Hematopoietic multipotent progenitor cell treated with erythropoietin and hydrocortisone succinate and interleukin-3 and kit ligand, for 8 days (in vitro differentiated cells): ENCODE measurements around the gene COX11.

Experiments
- DNase-seq: peaks from one replicate; pipeline ENCODE4 v3.0.0-alpha.2; 2015

Gene COX11, protein sequence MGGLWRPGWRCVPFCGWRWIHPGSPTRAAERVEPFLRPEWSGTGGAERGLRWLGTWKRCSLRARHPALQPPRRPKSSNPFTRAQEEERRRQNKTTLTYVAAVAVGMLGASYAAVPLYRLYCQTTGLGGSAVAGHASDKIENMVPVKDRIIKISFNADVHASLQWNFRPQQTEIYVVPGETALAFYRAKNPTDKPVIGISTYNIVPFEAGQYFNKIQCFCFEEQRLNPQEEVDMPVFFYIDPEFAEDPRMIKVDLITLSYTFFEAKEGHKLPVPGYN

DNA sequence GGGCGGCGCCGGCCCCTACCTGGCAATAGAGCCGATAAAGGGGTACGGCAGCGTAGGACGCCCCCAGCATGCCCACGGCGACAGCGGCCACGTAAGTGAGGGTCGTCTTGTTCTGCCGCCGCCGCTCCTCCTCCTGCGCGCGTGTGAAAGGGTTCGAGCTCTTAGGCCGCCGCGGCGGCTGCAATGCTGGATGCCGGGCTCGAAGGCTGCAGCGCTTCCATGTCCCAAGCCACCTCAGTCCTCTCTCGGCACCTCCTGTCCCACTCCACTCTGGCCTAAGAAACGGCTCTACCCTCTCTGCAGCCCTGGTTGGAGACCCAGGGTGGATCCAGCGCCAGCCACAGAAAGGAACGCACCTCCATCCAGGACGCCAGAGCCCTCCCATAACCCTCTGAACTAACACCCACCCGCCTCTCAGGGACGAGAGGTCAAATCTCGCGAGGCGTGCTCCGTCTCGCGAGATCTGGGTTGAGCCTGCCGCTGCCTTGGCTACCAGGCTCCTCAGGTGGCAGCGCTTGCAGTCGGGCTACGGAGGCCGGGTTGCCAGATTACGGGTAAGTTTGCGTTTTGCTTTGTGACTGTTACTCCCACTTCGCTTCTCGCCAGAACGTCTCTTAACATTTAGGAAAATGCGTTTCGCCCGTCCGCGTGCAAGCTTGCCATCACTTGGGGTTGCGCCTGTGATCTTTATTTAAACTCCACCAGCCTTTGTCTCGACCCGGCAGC is at the start of gene COX11, which contains the start of gene STXBP4:
TSS of gene COX11 (minus strand) at position 393 of the 726 bp plus-strand sequence. CDS start at position 385, 8 bp downstream.
TSS of gene STXBP4 (plus strand) at position 504 of the 726 bp plus-strand sequence. CDS start 17,455 bp downstream, outside the sequence.
- peak; percentile 97 for DNase-seq

DNA sequence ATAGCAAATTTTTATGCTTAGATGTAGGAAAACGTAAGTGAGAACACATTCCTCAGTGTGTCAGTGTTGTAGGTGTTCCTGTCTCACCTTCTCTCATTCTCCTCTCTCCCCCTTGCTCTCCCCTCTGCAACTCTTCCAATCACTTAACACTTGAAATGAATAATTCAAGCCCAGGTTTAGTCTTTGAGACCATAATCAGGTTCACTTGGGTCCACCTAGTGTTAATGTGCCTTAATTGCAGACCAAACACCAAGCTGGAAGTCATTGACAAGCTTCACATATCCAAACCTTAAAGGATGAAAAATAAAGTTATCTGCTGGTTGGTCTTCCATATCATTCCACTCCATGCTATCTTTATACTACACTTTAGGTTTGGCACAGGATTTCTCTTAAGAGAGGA is 37.1 kb upstream of the COX11 start:
- peak; percentile 57 for DNase-seq

DNA sequence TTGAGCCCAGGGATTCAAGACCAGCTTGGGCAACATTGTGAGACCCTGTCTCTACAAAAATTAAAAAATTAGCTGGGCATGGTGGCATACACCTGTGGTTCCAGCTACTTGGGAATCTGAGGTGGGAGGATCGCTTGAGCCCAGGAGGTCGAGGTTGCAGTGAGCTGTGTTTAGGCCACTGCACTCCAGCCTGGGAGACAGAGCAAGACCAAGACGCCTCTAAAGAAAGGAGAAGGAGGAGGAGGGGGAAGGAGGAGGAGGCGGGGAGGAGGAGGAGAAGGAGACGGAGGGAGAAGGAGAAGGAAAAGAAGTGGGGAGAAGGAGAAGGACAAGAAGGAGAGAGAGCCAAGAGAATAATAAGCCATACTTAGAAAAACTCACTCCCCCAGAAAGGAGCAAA is 36.0 kb upstream of the COX11 start:
- no peak for DNase-seq

DNA sequence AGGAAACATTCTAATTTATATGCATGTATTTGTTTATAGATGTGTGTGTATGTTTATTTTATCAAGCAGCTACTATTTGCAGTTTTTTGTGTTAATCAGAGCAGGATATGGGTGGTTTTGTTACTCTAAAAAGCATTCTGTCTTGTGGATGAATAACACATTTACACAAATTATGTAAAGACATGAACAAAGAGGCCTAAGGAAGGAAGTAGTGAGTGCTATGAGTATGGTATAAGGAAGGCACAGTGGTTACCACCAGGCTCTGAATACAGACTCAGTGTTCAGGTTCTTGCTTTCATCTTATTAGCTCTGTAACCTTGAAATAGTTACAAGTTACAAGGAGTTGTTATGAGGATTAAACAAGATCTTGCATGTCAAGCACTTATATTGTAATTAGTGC is 34.0 kb upstream of the COX11 start:
- DNase-seq: no peak

DNA sequence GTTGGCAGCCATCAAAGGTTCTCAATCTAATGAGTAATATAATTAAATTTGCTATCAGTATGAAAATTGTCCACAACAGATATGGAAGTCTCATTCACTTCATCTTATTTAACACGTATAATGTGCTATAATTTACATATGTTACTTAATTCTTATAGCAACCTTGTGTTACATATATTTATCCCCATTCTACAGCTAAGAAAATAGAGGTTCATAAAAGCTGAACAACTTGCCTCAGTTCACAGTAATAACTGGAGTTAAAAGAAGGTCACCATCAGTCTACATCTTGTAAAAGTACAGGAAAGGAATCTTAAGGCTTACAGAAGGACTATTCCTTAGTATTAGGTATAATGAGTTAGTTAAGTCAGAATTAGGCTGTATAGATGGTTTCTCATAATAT is 28.0 kb upstream of the COX11 start:
- DNase-seq: no peak

DNA sequence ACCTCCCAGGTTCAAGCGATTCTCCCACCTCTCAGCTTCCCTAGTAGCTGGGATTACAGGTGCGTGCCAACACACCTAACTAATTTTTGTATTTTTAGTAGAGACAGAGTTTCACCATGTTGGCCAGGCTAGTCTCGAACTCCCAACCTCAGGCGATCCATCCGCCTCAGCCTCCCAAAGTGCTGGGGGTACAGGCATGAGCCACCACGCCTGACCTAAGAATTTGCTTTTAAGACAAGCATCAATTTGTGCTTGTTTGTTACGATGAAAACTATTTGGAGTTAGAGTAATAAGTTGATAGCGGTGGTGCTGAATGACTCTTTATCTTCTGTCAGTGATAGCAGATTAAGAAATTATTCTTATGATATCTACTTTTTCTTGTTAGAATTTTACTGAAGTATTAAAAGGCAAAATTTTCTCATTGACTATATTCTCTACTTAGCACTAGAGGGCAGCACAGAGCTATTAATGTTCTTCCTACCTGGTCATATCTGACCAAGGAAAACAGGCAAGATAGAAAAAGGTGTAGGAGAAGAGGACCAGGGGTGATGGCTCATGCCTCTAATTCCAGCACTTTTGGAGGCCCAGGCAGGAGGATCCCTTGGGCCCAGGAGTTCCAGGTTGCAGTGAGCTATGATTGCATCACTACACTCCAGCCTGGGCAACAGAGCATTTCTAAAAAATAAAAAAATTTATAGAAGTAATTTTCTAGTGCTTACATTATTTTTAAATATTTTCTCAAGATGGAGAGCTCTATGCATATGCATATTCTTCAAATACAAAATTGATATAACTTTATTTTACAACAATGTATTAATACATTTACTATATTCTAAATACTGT is 24.6 kb upstream of the COX11 start:
- DNase-seq: peak; percentile 58

DNA sequence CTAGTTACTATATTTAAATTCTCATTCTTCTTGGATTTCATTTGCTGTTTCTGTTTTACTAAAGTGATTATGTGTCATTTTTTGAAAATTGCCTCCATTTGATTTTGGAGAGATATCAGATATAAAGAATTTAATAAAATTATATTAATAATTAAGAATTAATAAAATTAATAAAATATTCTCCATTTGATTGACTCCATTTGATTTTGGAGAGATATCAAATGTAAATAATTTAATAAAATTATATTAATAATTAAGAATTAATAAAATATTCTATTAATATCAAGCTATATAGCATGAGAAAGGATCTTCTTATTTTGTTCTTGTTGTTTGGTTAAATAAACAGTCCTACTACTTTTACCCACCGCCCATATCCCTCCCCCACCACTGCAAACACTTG is 23.1 kb upstream of the COX11 start:
- no peak for DNase-seq

DNA sequence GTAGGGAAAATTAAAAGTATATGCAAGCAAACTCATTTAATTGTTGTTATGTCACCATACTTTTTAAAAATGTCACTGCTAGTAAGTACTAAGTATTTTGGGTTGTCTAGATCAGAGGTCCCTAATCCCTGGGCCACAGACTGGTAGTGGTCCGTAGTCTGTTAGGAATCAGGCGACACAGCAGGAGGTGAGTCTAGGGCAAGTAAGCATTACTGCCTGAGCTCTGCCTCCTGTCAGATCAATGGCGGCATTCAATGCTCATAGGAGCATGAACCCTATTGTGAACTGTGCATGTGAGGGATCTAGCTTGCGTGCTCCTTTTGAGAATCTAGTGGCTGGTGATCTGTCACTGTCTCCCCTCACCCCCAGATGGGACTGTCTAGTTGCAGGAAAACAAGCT is 21.7 kb upstream of the COX11 start:
- DNase-seq: no peak

DNA sequence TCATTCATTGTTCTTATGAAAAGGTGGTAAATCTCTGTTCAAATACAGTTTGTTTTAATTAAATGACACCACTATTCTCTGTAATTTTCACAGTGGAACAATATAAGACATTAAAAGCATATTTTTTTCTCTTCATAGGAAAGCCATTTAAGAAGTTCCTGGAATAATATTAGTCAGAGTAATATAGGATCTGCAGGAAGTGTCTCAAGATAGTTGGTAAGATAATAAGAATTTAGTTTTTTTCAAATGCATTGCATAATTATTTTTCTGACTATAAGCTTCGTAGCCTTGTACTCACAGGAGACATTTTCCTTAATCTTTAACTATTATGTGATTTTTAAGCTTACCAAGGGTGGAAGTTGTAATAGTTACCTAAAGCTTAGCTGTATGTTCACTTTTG is 17.0 kb upstream of the COX11 start:
- no peak for DNase-seq

DNA sequence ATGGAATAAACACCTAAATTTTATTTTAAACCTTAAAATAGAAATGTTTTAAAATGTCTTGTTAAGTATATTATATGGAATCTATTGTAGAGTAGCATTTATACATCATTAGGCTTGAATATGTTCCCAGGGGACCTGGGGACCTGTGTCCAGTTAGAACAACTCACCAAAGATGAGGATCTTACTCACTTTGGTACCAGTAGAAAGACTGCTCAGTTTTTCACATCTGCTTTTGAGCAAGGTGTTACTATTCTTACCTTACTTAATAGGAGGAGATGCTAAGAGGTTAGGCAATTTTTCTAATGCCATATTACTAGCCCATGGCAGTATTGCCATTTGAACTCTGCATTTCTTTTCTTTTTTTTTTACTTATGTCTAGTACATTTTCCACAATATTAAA is 14.8 kb upstream of the COX11 start:
- DNase-seq: no peak

DNA sequence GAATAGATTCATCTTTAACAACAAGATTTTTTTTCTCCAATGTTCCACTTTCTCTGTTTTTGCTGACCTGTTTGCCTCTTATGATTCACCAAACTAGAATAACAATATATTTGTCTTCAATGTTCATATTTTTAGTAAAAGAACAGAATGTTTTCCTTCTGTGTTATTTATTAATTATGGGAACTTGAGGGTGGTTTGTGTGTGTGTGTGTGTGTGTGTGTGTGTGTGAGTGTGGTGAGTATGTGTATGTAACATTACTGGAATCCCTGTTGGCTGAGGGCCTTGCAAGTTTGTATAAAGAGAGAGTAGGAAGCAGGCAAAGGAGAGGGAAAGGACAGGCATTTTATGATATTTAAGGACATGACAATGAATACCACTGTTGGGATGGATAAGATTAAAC is 13.9 kb upstream of the COX11 start:
- DNase-seq: no peak

DNA sequence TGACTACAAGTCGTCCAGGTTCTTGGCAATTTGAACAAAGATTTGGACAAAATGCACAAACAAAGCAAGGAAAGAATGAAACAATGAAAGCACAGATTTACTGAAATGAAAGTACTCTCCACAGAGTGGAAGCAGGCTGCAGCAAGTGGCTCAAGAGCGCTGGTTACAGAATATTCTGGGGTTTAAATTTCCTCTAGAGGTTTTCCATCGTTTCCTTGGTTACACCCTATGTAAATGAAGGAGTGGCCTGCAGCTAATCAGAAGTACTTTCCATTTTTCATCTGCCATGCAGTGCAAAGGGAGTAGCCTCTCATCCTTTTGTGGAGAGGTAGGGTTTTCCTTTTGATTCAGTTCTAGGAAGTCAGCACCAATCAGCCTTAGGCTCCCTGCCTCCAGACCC is 11.9 kb upstream of the COX11 start:
- DNase-seq: peak; percentile 19

DNA sequence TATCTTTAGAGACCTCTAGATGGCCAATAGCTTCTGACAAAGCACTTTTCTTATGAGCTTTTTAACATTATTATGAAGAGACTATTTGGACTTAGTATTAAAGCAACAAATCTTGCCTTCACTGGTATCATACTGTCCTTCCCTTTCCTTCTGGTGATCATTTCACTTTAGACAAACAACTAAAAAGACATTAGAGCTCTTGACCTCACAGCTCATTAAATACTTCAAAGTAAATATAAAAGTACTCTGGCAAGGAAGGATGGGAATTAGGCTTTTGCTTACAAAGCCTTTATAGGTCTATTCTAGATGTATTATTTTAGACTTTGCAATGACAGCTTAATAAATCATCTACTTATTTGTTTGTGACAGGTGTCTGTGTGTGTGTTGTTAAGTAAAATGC is 11.2 kb upstream of the COX11 start:
- no peak for DNase-seq

DNA sequence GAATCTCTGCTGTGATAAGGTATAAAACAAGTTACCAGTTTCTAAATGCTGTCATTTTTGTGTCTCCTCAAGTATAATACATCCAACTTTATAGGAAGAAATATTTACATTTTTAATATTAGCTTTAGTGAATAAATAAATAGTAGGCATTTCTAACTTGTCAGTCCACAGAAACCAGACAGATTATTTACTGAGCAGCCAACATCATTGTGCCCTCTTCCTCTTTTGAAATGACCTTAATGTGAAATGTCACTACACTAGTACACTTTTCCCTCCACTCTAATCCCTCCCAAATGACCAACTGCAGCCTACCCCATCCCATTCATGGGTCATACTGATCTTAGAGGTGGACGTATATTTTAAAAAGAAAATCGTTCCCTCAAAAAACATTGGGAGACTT is 9.3 kb upstream of the COX11 start:
- DNase-seq: no peak

DNA sequence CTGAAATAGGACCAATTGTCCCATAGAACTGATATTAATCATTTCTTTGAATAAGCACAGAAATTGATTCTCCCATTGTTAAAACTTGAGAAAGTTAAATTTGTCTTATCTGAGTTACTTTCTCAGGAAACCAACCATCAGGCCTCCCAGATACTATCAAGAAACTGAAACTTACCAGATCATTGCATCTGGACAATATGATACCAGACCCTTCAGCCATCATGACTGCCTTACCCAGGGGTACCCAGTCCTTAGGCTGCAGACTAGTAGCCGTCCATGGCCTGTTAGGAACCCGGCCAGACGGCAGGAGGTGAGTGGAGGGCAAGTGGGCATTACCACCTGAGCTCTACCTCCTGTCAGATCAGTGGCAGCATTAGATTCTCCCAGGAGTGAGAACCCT is 7.9 kb upstream of the COX11 start:
- DNase-seq: no peak

DNA sequence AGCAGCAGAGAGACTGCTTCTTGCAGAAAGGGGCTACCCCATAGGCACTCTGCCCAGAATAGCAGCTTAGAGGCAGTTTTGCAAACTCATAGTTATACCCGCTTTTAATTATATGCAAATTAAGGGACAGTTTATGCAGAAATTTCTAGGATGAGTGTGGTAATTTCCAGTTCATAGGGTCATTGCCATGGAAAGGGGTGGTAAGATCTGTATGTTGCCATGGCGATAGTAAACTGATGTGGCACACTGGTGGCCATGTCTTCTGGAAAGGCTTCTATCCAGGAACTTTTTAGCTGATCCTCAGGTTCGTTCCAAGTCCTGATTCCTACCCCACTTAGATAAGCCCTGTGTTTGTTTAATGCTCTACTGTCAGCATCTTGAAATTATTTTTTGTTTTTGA is 6.3 kb upstream of the COX11 start:
- peak; percentile 19 for DNase-seq

DNA sequence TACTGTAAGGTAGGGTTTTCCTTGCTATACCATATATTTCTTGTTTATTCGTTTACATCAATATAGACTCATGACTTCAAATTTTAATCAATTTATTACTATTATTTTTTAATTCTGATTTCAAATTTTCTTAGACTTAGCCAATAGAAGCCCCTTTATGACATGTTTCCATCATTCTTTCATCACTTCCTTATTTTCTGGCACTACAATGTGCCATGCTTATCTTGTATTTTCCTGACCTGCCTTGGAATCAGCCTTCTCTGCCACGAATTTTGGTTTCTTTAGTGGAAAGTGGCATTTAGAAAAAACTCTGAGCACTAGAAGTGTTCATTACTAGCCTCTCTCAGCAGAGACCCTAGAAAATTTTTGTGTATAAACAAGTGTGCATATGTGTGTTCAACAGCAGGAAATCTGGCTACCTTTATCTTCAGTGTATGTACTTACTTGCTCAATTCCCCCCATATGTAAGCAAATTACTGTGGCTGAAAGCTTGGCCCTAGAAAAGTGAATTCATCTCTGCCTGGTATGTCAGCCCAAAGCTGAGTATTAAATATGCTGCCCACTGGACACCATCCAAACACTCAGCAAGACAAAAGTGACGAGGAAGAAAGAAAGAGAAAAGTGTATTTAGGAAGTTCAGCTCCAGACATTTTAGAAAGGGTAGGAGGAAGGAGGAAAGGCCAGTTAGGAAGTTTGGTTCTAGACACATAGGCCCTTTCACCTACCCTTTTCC is 4.1 kb upstream of the COX11 start:
- no peak for DNase-seq

DNA sequence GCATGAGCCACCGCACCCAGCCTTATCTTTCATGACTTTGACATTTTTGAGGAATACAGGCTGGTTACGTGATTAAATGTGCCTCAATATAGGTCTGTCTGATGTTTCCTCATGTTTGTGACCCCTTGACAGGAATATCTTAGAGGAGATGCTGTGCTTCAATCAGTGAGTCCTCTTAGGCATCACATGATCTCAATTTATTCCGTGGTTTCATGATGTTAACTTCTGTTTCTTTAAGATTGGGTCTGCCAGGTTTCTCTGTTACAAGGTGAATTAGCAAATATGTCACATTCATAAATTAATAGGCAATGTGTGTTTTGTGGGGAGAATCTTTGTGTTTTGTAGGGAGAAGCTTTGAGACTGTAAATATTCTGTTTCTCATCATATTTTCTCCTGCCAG is 3.4 kb upstream of the COX11 start:
- DNase-seq: no peak

DNA sequence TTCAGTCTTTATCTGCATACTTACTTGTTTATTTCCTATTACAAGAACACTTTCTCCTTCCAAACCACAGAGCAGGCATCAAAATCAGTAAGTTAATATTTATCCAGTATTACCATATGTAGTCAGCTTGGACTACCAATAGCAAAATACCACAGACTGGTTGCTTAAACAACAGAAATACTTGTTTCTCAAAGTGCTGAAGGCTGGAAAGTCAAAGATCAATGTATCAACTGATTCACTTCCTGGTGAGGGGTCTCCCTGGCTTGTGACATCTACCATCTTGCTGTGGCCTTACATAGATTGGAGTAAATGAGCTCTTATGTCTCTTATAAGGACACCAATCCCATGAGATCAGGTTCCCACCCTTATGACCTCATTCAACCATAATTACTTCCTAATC is 2.7 kb upstream of the COX11 start:
- no peak for DNase-seq

DNA sequence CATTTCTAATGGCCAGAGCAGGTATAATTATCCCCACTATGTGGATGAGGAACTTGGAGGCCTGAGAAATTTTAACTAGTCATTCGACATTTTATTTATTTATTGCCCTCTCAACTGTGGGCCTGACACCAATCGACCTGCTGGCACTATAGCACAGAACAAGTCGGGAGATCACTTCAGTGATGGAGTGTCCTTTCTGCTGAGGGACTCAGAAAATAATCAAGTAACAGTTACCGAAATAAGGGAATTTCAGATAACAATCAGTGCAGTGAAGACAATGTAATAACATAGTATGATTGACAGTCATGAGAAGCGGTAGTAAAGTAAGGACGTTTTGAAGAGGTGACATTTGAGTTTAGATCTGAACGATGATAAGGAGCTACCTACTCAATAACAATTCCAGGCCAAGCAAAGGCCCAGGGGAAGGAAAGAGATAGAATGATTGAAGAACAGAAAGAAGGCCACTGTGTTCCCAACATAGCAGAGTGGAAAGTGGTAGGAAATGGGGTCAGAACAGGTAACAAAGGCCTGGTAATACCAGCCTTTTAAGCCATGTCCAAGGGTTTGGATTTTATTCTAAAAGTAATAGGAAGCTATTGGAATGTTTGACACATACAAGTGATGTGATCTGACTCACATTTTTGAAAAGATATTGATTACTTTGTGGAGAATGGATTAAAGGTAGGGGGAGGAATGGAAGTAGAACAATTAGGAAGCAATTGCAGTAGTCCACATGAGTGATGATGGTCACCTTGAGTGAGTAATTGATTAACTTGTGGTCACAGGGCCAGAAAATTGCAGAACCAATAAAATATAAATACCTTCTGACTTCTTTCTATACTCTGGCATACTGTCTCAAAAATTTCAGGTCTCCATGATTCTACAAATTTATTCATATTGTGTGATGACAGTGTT is 1.5 kb upstream of the COX11 start:
- DNase-seq: no peak

DNA sequence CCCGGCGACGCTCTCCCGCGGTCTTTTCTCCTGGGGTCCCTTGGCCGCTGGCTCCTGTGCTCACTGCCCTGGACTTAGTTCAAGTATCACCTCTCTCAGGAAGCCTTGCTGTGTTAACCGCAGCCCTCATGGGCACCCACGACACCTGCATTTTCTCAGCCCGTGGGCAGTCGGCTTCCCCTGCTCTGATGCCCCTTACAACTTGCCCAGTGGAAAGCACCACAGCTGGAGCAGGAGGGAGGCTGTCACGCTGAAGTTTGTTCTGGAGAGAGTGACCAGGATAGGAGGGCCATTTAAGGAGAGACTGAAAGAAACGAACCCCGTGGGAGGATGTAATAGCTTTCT is 506 bp upstream of the COX11 start:
- DNase-seq: no peak
